Activated CD8-positive, alpha-beta memory T cell treated with anti-CD3 and anti-CD28 coated beads, Interleukin-2, amount 50 U/mL, for 1 hour (primary cell): Measurements from ENCODE around the gene TMEM120B.
"Not testable (repeated sequence)": the region's sequence is repeated elsewhere in the genome, so short reads cannot be mapped to it uniquely, and the experiment has no call there.

Source experiments
- DNase-seq: peaks from one replicate; pipeline ENCODE4 v3.0.0-alpha.2; 2020; ENCODE audit errors: extremely low read depth

TMEM120B gene

DNA sequence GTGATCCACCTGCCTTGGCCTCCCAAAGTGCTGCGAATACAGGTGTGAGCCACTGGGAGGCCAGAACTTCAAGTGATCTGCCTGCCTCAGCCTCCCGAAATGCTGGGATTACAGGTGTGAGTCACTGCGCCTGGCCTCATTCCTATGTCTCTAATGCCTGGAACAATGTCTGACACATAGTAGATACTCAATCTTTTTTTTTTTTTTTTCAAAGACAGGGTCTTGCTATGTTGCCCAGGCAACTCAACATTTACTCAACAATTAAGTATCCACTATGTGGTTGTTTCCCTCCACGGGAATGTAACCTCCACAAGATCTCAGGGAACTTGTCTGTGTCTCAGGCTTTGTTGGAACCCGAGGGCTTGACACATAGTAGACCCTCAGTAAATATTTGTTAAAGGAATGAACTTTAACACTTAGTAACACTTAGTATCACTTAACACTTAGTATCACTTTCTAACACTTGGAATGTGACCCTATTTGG is 3.0 kb upstream of the TMEM120B start:
- no peak for DNase-seq

DNA sequence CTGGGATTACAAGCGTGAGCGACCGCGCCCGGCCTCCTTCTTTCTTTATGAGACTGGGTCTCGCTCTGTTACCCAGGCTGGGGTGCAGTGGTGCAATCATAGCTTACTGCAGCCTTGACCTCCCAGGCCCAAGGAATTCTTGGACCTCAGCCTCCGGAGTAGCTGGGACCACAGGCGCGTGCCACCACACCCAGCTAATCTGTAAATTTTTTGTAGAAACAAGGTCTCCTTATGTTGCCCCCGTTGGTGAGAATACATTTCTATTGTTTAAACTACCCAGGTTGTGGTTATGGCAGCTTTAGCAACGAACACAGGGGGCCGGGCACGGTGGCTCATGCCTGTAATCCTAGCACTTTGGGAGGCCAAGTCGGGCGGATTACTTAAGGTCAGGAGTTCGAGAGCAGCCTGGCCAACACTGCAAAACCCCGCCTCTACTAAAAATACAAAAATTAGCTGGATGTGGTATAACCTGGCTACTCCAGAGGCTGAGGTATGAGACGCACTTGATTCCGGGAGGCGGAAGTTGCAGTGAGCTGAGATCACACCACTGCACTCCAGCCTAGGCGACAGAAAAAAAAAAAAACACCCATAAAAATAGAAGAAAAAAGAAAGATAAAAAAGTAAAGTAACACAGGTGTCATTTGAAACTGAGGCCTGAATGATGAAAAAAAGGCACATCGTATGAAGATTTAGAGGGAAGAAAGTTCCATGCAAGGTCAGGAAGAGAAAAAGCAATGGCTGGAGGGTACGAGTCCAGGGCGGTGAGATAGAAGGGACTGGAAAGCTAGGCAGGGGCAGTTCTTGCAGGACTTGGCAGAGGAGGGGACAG is 977 bp upstream of the TMEM120B start:
- DNase-seq, result no peak

- no peak for DNase-seq
Measured at GRCh38 chr12:121712190-121712460, 427 bp upstream of the TMEM120B start.

GRCh38 chr12:121713257-121713777 is 765 bp downstream of the TMEM120B start:
- no peak for DNase-seq

DNA sequence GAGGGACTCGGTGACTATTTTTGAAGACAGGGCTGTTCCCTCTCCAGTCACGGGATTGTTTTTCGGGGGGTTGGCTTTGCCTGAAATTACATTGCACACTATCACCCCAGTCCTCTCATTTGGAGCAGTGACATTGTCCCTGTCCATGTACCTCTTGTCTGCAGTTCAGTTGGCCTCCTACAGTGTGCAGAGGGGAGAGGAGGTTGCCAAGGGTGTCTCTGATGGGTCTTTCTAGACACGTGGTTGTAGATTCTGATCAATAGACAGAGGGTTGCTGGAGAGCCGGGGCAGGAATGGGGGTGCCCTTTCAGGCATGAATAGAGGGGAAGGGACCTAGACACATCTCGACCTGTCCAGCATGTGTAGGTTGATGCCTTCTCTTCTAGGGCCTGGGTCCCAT is 1.2 kb downstream of the TMEM120B start:
- no peak for DNase-seq

- not testable (repeated sequence) for DNase-seq
Measured at GRCh38 chr12:121715055-121715454, 2.5 kb downstream of the TMEM120B start.

DNA sequence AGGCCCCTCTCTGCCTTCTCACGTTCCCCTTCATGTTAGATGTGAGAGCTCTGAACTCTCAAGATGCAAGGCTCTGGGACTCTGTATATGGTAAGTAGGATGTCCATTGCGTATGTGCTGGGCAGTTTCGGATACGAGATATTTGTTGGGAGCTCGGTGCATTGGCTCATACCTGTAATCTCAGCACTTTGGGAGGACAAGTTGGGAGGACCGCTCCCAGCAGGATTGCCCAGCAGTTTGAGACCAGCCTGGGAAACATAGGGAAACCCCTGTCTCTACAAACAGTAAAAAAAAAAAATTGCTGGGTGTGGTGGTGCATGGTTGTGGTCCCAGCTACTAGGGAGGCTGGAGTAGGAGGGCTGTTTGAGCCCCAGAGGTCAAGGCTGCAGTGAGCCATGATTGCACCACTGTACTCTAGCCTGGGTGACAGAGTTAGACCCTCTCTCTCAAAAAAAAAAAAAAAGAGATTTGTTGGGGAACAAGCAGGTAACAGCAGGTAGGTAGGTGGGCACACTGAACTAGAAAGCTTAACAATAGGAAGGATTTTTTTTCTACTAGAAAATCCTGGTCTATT is 3.4 kb downstream of the TMEM120B start:
- no peak for DNase-seq

GRCh38 chr12:121717041-121717699 is 4.6 kb downstream of the TMEM120B start:
- DNase-seq, result no peak

GRCh38 chr12:121718653-121719239 is 6.2 kb downstream of the TMEM120B start:
- DNase-seq, result no peak

- no peak for DNase-seq
Measured at GRCh38 chr12:121719926-121720414, 7.4 kb downstream of the TMEM120B start.

DNA sequence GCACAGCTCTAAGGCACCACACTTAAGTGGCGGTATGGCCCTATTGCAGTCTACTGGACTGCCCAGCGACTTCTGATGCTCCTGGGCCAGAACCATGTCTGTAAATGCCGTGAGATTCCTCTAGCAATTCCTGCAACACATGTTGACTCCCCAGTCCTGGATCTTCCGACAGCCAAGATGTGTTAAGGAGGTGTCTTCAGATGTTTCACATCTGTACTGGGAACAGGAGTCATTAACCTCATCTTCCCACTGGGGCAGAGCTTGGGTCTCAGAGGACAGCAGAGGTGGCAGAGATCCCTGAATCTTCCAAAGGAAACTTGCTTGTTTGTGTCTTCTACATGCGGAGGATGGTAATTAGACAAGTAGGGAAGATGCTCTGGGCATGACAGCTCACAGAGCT is 8.2 kb downstream of the TMEM120B start:
- DNase-seq, result no peak

DNA sequence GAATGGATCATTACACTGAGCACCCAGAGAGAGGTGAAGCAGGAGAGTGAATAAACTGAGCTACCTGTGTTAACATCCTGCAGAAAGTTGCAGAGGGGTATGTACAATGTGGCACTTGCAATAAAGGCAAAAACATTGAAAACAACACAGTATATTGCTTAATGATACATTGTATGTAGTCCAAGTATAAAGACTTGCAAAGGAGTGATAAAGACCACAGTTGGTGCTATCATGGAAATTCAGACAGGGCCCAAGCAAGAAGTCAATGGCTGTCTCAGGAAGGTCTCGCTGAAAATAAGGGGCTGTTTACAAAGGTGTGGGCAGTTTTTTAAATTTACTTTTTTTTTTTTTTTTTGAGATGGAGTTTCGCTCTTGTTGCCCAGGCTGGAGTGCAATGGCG is 10.0 kb downstream of the TMEM120B start:
- DNase-seq, result no peak

- no peak for DNase-seq
Measured at GRCh38 chr12:121723200-121723599, 10.6 kb downstream of the TMEM120B start.

- no peak for DNase-seq
Measured at GRCh38 chr12:121724925-121725324, 12.4 kb downstream of the TMEM120B start.

DNA sequence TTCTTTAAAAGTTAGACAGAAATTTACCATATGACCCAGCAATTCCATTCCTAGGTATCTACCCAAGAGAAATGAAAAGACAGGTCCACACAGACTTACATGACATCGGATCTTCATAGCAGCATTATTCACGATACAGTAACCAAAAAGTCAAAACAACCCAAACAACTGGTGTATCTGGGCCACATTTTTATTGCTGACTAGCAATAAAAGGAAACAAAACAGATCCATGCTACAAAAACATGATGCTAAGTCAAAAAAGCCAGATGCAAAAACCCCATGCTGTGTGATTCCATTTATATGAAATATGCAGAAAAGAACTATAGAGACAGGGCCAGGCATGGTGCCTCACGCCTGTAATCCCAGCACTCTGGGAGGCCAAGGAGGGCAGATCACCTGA is 12.9 kb downstream of the TMEM120B start:
- DNase-seq, result no peak

DNA sequence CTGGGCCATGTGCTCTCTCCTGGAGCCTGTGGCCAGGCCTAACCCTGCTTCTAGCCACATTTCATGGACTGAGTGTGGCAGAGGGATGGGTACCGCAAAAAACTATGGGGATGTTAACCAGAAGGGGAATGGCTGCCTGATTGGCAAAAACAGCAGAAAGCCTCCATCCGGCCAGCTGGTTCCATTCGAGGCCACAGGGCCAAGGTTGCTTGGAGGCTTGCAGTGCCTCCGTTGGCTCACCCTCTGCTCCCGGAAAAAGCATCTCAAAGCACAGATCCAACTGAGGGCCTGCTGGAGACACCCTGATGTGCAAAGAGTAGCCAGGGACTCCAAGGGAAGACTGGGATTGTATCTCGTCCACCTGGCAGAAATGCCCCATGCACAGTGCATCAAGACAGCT is 16.5 kb downstream of the TMEM120B start:
- DNase-seq, result no peak

- no peak for DNase-seq
Measured at GRCh38 chr12:121731473-121731872, 18.9 kb downstream of the TMEM120B start.

- DNase-seq, result no peak
Measured at GRCh38 chr12:121733849-121734248, 21.3 kb downstream of the TMEM120B start.

DNA sequence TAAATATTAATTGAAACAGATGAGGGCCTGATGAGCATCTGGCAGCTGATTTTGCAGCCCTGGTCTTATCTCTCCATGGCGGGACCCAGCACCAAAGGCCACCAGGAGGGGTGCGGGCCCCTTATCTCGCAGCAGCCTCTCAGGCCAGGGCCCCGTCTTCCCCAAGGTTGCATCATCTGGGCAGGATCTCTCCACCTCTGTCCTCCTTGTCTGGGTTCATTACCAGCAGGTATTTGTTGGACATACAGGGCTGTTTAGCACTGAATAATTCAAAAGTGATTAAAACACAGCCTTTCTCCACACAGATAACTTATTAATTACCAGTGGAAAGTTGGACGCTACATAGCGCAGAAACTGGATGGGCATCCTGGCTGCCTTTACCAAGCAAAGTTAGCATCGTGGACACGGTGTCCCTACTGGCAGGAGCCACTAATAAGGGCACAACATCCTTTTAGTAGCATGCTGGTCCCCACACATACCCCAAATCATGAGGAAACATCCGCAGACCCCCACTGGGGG is 25.8 kb downstream of the TMEM120B start:
- DNase-seq, result no peak

DNA sequence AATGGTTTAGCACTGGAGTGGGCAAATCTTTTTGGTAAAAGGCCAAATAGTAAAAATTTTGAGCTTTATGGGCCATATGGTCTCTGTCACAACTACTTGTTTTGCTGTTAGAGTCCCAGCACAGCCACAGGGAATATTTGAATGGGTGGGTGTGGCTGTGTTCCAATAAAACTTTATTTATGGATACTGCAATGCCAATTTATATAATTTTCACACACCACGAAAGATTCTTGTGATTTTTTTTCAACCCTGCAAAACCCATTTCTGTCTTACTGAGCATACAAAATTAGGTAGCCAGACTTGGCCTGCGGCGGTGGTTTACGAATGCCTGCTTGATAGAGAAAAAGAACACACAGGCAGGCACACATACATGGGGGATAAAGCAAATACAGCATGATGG is 28.3 kb downstream of the TMEM120B start:
- no peak for DNase-seq

GRCh38 chr12:121741743-121742142 is 29.2 kb downstream of the TMEM120B start:
- no peak for DNase-seq

DNA sequence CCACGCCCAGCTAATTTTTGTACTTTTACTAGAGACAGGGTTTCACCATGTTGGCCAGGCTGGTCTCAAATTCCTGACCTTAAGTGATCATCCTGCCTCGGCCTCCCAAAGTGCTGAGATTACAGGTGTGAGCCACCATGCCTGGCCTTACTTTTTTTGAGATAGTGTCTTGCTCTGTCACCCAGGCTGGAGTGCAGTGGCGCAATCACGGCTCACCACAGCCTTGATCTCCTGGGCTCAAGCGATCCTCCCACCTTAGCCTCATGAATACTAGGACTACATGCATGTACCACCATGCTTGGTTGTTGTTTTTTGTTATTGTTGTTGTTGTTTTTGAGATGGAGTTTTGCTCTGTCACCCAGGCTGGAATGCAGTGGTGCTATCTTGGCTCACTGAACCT is 33.0 kb downstream of the TMEM120B start:
- DNase-seq, result not testable (repeated sequence)
